ENCODE measurements around the gene HMGCL.

The HMGCL gene

DNA sequence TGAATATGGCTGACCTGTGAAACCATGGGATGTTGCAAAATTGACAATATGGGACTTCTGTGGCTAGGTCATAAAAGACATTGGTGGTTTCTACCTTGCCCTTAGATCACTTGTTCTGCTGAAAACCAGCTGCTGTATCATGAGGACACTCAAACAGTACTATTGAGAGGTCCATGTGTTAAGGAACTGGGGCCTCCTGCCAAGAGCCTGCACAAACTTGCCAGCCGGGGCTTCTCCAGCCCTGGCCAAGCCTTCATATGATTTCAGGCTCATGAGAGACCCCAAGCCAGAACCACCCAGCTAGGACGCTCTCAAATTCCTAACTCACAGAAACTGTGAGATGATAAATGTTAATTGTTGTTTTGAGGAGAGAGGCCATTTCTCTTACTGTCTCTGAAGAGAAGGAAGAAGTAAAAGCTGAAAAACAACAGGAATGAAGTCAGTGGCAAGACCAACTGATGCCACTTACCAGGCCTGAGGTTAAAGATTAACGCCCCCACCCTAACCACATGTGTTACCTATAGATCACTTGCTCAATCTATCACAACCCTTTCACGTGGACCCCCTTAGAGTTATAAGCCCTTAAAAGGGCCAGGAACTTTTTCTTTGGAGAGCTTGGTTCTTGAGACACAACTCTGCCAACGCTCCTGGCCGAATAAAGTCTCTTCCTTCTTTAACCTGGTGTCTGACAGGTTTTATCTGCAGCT lies 50.9 kb downstream of the HMGCL start:
- no peak for DNase-seq

DNA sequence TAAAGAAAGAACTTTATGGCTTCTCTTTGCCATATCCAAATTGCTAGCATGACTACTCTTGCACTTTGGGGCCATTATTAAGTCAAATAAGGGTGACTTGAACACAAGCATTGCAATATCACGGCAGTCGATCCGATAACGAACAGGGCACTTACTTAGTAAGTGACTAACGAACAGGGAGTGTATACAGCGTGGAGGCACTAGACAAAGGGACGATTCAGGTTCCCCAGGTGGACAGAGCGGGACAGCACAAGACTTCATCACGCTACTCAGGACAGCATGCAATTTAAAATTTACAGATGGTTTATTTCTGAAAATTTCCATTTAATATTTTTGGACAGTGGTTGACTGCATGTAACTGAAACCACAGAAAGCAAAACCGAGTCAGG lies 52.4 kb downstream of the HMGCL start:
- no peak for DNase-seq

DNA sequence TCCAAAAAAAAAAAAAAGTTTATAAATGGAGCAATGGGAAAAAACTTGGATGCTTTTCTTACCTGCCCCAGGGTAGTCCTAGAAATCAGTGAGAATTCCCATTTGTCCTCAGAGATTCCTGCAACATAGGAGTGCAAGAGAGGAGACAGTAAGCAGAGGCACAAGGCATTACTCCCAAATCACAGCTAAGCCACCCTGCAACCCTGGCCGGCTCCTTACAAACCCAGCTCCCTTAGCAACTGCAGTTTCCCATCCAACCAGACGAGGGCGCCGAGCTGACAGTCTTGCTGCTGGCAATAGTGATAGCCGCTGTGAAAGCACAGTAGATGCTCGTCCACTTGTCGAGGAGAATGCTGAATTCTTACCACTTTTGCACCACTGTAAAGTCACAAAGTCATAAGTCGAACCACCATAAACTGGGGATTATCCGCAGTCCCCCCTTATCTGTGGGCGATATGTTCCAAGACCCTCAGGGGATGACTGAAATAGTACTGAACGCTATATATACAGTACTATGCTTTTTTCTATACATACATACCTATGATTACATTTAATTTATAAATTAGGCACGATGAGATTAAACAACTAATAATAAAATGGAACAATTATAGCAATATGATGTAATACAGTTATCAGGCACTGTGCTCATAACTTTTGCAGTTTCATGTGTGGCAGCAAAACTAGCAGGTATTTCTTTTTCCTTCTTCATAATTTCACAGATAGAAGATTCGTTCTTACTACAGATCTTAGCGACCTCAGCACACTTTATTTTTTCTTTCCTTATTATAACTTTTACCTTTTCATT lies 53.0 kb downstream of the HMGCL start:
- peak; percentile 51 to 86 (median 78) for DNase-seq

DNA sequence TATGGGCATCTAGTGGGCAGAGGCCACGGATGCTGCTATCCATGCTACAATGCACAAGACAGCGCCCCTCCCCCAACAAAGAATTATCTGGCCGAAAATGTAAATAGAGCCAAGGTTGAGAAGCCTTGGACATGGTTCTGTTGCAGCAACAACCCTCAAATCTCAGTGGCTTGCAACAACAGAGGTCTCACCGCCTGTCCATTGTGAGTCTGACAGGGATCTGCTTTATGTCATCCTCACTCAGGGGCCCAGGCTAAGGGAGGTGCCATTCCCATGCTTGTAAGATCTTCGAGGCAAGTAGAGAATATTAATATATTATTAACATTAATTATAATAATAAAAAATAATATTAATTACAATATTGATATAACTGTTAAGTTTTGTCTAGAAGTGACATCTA lies 56.5 kb downstream of the HMGCL start:
- no peak for DNase-seq

DNA sequence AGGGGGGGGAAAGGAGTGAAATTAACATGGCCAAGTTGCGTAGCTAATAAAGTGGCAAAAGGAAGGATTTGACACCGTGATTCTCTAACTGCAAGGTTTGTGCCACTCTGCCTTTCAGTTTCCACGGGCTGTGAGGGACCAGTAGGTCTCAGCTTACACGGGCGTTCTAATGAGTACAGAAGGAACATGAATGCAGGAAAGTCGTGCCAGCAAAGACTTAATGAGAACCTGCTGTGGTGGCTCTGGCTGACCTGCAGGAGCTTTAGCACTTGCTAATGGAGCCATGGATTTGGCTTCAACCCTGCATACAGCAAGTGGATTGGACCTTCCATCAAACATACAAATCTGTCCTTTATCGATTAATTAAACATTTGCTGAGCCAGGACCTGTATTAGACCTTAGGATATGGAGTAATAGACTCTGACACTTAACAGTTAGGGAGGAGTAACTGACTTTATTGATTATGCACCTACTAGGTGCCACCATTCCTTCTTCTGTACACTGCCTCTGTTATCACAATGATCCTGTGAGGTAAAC lies 62.1 kb downstream of the HMGCL start:
- no peak for DNase-seq

DNA sequence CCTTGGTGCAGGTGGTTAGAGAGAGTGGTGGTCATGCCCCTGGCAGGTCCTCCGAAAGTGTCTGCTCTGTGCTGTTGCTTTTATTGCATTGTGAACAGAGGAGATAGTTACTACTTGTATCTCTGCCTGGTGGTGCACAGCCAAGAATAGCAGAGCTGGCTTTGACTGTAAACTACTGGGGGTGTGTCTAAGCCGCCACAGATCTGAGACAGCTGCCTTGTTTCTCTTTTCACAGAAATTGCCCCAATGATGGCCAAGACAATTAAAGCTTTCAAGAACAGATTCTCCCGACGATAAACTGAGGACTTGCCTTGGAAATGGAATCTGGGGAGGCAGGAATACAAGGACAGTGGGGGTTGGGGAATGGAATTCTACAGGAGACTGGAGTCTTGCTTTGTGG lies 66.0 kb downstream of the HMGCL start:
- DNase-seq = no peak

DNA sequence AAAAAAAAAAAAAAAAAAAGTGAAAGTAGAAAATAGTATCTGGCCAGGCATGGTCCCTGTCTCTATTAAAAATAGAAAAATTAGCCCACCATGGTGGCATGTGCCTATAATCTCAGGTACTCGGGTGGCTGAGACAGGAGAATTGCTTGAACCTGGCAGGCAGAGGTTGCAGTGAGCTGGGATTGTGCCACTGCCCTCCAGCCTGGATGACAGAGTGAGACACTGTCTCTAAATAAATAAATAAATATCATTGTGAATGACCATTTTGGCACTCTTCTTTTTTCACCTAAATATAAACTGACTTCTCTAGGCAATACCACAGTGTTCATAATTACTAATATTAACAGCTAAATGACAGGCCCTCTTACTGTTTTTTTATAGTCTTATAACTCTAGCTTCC lies 67.4 kb downstream of the HMGCL start:
- DNase-seq = no peak

DNA sequence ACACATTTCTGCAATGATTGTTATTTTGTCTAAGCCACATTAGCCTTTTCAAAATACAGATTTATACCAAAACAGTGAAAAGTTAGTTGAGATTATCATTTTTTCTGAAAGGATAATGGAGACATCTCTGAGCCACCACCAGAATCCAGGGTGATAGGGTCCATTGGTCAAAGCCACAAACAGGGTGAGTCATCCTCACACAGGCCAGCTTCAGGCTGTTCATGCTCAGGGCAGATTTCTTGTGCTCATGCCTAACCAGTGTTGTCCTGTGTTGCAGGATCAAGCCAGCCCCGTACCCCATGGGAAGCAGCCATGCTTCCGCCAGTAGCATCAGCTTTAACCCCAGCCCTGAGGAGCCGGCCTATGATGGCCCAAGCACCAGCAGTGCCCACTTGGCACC lies 68.6 kb downstream of the HMGCL start:
- no peak for DNase-seq

DNA sequence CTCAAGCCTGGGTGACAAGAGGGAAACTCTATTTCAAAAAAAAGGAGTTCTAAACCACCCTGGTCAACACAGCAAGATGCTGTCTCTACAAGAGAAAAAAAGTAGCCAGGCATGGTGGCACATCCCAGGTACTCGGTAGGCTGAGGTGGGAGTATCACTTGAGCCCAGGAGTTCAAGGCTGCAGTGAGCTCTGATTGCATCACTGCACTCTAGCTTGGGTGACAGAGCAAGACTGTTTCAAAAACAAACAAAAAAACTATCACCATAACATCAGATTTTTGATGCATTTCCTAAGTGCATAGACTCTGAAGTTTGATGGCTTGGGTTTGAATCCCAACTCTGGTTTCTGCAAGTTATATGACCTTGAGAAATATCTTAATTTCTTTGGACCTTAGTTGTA lies 72.3 kb downstream of the HMGCL start:
- no peak for DNase-seq
